ENCODE results near the gene PARD3B. TPM values are rescaled to one million over a fixed set of nuclear protein-coding genes. Genes with fewer than 3 reads are reported as not detected.

PARD3B gene
- total and polyA plus RNA-seq, 2 of the 4 experiments (the other 2 are of a cell fraction): 3.3 to 15.6 TPM

DNA sequence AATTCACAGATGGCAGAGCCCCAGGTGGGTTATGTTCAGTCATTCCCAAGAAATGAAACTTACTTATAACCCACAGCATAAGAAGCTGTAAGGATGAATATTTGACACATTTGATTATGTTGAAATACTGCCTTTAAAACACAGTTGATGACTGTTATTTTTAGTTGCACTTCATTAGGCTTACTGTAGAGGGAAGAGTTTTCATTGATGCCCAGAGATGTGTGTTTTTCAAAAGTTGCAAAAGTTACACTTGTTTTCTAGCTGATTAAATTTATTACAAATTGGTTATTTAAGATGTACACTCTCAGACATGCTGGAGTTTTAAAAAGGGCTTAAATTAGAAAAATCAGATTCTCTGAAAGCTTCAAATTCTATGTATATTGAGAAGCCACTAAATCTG, 506.1 kb downstream of the PARD3B start:
- no peak overlapping the region for H4K5ac ChIP-seq (ENCODE audit: low read depth, low read length)
- H3K36me3 ChIP-seq (ENCODE audit: control insufficient read depth, insufficient read depth, low read length): no peaks in the 10 kb centered on the region
- no peak overlapping the region for H2AK5ac ChIP-seq (ENCODE audit: low read depth, low read length)
- peaks cover 6% of the 10 kb centered on the region for H3K4me1 ChIP-seq (ENCODE audit: control insufficient read depth, insufficient read depth, low read length)
- TF ChIP-seq RCOR1 (IDR thresholded peaks at IDR 0.05; ENCODE audit: insufficient replicate concordance, low read length) (no peak), RAD21 (IDR thresholded peaks at IDR 0.05; ENCODE audit: low read length) (peak; percentile 21; the same call in 1 of the 2 replicates), CEBPB (IDR thresholded peaks at IDR 0.05; ENCODE audit: low read depth, low read length) (peak; percentile 46; the same call in 1 of the 2 replicates)
- TF ChIP-seq, protein P1, sequence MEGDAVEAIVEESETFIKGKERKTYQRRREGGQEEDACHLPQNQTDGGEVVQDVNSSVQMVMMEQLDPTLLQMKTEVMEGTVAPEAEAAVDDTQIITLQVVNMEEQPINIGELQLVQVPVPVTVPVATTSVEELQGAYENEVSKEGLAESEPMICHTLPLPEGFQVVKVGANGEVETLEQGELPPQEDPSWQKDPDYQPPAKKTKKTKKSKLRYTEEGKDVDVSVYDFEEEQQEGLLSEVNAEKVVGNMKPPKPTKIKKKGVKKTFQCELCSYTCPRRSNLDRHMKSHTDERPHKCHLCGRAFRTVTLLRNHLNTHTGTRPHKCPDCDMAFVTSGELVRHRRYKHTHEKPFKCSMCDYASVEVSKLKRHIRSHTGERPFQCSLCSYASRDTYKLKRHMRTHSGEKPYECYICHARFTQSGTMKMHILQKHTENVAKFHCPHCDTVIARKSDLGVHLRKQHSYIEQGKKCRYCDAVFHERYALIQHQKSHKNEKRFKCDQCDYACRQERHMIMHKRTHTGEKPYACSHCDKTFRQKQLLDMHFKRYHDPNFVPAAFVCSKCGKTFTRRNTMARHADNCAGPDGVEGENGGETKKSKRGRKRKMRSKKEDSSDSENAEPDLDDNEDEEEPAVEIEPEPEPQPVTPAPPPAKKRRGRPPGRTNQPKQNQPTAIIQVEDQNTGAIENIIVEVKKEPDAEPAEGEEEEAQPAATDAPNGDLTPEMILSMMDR (conservative IDR thresholded peaks at IDR 0.05; ENCODE audit: low read depth, low read length): peak; percentile 30; the same call in 1 of the 2 replicates
- intact Hi-C loops (cut with micrococcal nuclease): no loop called here
- no peak overlapping the region for H3K56ac ChIP-seq (ENCODE audit: extremely low read depth, insufficient read depth, low read length)
- no peak overlapping the region for H2BK20ac ChIP-seq (ENCODE audit: low read depth, low read length)
- no peak overlapping the region for H3K18ac ChIP-seq (ENCODE audit: low read depth, low read length)
- peaks cover 2% of the 10 kb centered on the region; the same call in 1 of the 2 replicates for H3K9me1 ChIP-seq (ENCODE audit: insufficient read depth, low read length)
- dilution Hi-C loops (cut with HindIII; ENCODE audit: low sequenced_read_pairs, unreplicated experiment): no loop called here
- no TSS peak for BruUV-seq (replicated peaks)
- H4K8ac ChIP-seq (ENCODE audit: low read depth in 2 of 2, low read length in 2 of 2): no peak overlapping the region
- no peak overlapping the region for H2BK5ac ChIP-seq (ENCODE audit: low read depth, low read length, poor library complexity, severe bottlenecking)
- CTCF ChIA-PET: interaction anchor here (1.2 kb wide), 1 partner anchor 18 kb away, joined by 3 read pairs; no protein-coding TSS in a partner anchor
- peak; percentile 33; the same call in 1 of the 2 replicates for ATAC-seq (ENCODE audit: low read depth)
- no peak overlapping the region for H2BK120ac ChIP-seq (ENCODE audit: low read depth, low read length)
- H2AFZ ChIP-seq (replicated peaks; ENCODE audit: low read length, poor library complexity): no peak overlapping the region
- H3K79me1 ChIP-seq (ENCODE audit: low read depth in 1 of 2, low read length in 2 of 2): peaks cover 0 to 3% of the 10 kb centered on the region in 2 experiments; a peak in 2 of 4 replicates
- H2BK15ac ChIP-seq (ENCODE audit: low read depth, low read length): no peak overlapping the region
- in situ Hi-C loops (cut with MboI; ENCODE audit: low sequenced_read_pairs): no loop called here
- H3K27ac ChIP-seq (ENCODE audit: insufficient read depth, low read length): no peak overlapping the region
- POLR2A ChIA-PET (ENCODE audit: unreplicated experiment): no interaction called here
- no peak overlapping the region for H3K23ac ChIP-seq (ENCODE audit: low read depth, low read length)
- DNase-seq: no peak
- no peak overlapping the region for H3K4ac ChIP-seq (ENCODE audit: low read depth, low read length)
- no peaks in the 10 kb centered on the region for H3K9me3 ChIP-seq (ENCODE audit: control insufficient read depth, insufficient read depth, low read length)
- H4K91ac ChIP-seq (ENCODE audit: insufficient read depth, low read depth, low read length): no peak overlapping the region
- H4K20me1 ChIP-seq (ENCODE audit: insufficient read depth, low read length): no peaks in the 10 kb centered on the region
- no peak overlapping the region for H3K14ac ChIP-seq (replicated peaks; ENCODE audit: low read depth, low read length)
- no peak overlapping the region for H3K4me2 ChIP-seq (ENCODE audit: low read depth, low read length)
- no peak overlapping the region for H2AK9ac ChIP-seq (replicated peaks; ENCODE audit: low read depth, low read length, poor library complexity)
- H3K4me3 ChIP-seq (ENCODE audit: insufficient read depth, low read depth, low read length): no peak overlapping the region
- H3K9ac ChIP-seq (ENCODE audit: low read depth, low read length): no peak overlapping the region
- H3K27me3 ChIP-seq (ENCODE audit: control insufficient read depth, insufficient read depth, low read length): no peaks in the 10 kb centered on the region
